ENCODE data around the gene CTAGE15.
"Not testable (repeated sequence)": the region's sequence is repeated elsewhere in the genome, so short reads cannot be mapped to it uniquely, and the experiment has no call there.

CTAGE15 gene

DNA sequence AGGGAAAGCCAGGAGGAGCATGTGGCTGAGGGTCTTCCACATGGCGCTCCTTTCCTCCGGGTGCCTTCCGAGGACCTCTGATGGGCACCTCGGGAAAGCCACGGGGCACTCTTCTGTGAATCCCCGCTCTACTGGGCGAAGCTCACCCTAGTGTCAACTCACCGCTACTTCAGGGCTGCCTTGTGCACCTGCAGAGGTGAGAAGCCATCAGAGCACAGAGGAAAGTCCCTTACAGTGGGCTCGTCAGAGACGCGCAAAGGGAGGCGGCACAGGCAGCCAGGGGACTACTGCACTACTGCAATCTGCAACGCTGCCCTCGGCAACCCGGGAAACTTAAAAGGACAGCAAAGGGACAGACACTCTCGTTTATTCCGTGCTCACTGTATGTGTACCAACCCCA lies 50.5 kb downstream of the CTAGE15 start:
- DNase-seq (ENCODE audit: low spot score), result not testable (repeated sequence)

Measured in hepatic stellate cell (primary cell).